Sigmoid colon (tissue), 3 donors: ENCODE measurements around the gene AXIN1.

Source experiments
- CTCF ChIP-seq, 4 experiments: fragments of 450-650 bp in 3 of 4; fragments of 200-600 bp in 1 of 4; IDR thresholded peaks; one replicate each; pipeline ENCODE4 v1.5.1; 2016 to 2019; ENCODE audit warnings: antibody characterized with exemption in 4 of 4, mild to moderate bottlenecking in 3 of 4, moderate library complexity in 2 of 4
- POLR2A ChIP-seq, 2 donors: fragments of 450-650 bp; IDR thresholded peaks; one replicate each; pipeline ENCODE4 v1.6.1; 2016; ENCODE audit warnings: antibody characterized with exemption in 2 of 2, mild to moderate bottlenecking in 2 of 2, moderate library complexity in 2 of 2

DNA sequence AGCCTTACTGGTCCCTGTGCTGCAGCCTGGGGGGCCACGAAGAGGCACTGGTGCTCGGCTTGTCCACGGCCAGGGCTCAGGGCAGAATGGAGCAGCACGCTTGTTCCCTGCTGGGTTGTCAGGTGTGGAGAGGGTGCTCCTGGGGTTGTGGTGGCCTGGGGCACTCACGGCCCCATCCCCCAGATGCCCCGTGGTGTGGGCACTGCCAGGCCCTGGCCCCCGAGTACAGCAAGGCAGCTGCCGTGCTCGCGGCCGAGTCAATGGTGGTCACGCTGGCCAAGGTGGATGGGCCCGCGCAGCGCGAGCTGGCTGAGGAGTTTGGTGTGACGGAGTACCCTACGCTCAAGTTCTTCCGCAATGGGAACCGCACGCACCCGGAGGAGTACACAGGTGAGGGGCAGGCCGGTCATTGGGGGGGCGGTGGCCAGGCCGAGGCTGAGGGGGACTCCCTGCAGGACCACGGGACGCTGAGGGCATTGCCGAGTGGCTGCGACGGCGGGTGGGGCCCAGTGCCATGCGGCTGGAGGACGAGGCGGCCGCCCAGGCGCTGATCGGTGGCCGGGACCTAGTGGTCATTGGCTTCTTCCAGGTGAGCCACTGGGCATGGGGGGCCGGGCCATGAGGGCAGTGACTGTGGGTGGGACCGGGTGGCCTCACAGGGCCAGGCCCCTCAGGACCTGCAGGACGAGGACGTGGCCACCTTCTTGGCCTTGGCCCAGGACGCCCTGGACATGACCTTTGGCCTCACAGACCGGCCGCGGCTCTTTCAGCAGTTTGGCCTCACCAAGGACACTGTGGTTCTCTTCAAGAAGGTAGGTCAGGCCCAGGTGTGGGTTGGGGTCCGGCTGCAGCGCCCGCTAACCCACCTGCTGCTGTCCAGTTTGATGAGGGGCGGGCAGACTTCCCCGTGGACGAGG is 68.1 kb downstream of the AXIN1 start:
- TF ChIP-seq CTCF (IDR thresholded peaks at IDR 0.05) (no peak), POLR2A (IDR thresholded peaks at IDR 0.05) (no peak)
